HTERT RPE-1 (cell line): Measurements from ENCODE around the gene RPRD1B.

Experiments
- in situ Hi-C: fragments of 300-500 bp; cut with MboI; formaldehyde crosslinking; loops from 4 replicates; pipeline ENCODE4 v1.14.3; 2020; ENCODE audit warnings: low sequenced_read_pairs

Gene RPRD1B

DNA sequence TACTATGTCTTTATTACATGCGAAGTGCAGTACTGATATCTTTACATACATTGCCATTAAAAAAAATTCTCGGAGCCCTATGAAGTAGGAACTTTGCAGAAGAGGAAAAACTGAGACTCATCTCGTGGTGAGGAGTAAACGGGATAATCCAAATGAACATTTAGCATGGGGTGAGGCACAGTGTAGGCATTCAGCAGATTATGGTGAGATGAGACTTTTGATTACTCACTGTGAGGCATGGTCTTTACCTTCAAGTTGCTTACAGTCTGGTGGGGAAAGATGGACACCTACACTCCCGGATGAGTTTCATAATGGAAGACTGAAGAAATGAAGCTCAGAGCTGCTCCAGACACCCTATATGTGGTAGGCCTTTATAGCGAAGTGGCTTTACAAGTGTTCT lies 1.4 kb downstream of the RPRD1B start:
- in situ Hi-C loops: no loop called here

DNA sequence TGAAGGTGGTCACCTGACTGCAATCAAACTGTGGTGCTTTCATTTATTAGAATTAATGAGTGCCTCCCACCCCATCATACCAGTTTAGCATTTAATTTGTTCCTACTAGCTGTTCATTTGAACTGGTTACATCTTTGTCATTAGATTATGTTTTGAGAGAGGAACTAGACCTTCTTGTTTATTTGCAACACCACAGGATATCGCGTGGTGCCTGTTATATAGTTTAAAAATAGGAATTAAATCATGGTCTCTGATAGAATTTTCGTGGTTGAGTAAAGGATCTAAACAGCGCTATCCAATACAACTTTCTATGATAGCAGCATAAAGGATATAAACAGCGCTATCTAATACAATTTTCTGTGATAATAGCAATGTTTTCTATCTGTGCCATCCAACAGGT lies 2.8 kb downstream of the RPRD1B start:
- in situ Hi-C loops: no loop called here

DNA sequence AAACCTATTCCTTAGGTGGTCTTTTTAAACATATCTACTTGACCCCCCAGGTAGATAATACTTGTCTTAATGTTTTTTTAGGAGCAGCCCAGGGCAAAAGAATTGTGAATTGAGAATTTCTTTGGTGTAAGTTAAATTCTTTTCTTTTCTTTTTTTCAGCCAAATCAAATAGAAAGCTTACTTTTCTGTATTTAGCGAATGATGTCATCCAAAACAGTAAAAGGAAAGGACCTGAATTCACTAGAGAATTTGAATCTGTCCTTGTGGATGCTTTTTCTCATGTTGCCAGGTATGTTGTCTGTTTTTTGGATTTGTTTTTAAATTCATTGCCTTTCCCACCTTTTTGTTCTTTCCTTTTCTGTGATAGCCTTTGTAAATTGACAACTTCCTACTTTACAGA lies 6.7 kb downstream of the RPRD1B start:
- in situ Hi-C loops: no loop called here

DNA sequence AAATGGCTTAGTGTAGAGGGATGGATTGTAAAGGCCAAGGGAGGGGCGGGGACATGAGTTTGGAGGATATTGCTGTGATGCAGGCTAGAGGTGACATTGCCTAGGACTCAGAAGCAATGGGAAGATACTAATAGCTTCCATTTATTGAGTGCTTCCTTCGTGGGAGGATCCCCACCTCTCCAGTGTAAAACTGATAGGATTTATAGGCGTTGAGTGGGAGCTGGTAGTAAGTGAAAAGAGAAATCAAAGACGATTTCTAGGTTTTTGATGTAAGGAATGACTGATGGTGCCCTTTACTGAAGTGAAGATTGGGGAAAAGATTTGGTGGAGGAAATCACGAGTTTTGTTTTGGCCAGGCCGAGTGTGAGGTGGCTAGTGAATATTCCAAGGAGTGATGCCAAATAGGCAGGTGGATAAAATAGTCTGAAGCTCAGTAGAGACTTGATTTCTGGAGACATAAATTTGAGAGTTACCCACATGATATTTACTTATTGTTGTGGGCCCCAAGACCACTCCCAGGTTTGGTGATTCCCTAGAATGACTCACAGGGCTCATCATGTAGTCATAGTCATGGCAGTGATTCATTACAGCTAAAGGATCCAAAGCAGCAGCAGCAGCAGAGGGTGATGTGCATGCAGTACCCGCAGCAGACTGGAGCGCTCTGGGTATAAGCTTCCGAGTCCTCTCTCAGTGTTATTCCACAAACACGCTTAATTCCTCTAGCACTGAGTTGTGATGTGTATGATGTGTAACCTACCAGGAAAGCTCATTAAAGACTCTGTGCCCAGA lies 10.2 kb downstream of the RPRD1B start:
- in situ Hi-C loops: no loop called here

- in situ Hi-C loops: no loop called here
Measured at GRCh38 chr20:38044685-38045084, 11.1 kb downstream of the RPRD1B start.

GRCh38 chr20:38046572-38046971 lies 13.0 kb downstream of the RPRD1B start:
- in situ Hi-C loops: no loop called here

- in situ Hi-C loops: no loop called here
Measured at GRCh38 chr20:38049800-38050199, 16.3 kb downstream of the RPRD1B start.

DNA sequence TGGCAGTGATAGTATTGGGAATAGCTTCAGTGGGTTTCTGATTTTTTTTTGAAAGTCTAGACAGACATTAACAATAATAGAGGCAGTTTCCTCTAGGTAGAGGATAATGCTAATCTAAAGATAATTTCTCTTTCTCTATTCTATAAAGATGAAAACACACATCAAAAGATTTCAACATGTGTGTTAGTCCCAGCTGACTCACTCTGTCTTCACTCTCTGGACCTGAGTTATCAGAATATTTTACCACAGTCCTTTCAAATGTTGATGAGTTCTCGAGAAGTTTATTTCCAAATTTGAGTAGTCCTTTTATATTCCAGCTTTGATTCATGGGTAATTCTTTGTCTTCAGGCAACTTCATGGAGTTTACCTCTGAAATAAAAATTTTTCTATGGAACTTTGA lies 17.1 kb downstream of the RPRD1B start:
- in situ Hi-C loops: no loop called here

DNA sequence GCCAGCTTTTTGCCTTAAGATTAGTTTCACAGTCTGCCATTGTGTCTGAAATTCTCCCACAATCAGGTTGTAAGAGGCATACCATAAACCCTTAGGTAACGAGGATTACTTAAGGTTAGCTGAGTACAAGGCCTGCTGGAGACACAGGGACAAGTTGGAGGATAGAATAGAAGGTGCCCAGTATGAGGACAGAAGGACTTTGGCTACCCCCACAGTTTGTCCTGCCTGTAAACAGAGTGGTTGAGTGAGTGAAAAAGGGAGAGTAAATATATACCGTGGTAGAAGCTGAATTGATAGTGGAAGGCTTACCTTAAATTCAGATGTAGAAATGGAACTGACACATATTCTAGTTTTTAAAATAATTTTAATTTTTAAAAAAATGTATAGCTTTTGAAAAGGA lies 19.3 kb downstream of the RPRD1B start:
- in situ Hi-C loops: no loop called here

DNA sequence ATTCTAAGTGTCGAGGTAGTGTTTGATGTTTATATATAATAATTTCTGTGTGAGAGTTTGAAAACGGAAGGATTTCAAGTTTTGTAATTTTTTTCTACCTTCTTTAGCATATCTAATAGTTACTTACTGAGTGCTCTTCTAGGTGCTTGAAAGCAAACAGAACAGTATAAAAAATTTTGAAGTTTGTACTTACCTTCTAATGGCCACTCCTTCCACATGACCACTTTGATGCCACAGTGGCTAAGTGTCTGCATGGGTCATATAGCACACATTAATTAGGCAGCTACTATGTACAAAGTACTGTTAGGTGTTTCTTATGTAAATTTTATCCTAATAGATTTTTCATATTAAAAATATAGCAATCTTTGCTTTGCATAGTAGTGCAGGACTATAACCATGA lies 21.1 kb downstream of the RPRD1B start:
- in situ Hi-C loops: no loop called here

DNA sequence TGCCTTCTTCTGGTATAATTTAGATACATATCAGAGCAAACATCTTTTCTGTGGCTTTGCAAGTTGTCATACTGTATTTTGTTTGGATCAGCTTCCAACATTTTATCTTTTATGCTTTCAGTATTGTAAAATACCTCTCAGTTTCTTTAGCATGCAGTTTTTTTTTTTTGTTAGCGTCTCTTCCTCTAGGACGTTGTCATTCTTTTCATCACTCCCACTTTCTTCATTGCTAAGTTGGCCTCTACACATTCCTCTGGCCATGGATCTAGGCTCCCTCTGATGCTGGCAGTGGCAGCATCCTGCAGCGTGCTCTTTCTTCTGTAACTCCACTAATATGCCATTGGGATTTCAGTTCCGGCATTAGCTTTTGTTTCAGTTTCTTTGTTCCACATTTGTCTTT lies 21.7 kb downstream of the RPRD1B start:
- in situ Hi-C loops: no loop called here

DNA sequence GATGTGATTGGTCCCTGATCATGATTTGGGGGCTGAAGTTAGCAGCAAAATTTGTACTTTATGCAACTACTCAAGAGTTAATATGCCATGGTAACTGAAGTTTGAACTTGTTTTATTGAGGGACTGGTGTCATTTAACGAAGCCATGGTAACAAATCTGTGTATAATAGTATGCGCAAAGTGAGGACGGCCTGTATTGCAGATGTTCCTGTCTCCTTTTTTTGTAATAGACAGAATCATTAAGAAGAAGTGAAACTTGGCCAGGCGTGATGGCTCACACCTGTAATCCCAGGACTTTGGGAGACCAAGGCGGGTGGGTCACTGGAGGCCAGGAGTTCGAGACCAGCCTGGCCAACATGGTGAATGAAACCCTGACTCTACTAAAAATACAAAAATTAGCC lies 22.3 kb downstream of the RPRD1B start:
- in situ Hi-C loops: no loop called here

- in situ Hi-C loops: no loop called here
Measured at GRCh38 chr20:38057351-38057972, 23.9 kb downstream of the RPRD1B start.

DNA sequence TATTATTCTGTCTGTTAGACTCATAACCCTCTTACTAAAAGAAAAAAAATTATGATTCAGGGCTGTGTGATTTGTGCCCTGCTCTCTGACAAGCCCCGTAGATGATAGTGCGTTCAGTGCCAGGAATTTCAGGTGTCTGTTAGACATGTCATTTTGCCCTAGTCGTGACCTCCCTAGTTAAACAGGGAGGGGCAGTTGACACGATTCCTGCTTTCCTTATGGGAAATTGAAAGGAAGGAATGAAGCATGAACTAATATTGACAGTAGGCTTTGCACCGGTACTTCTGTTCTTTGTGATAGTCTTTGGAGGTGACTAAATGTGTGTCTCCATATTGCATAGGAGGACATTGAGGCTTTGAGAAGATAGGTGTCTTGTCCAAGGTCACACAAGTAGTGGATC lies 26.3 kb downstream of the RPRD1B start:
- in situ Hi-C loops: no loop called here

DNA sequence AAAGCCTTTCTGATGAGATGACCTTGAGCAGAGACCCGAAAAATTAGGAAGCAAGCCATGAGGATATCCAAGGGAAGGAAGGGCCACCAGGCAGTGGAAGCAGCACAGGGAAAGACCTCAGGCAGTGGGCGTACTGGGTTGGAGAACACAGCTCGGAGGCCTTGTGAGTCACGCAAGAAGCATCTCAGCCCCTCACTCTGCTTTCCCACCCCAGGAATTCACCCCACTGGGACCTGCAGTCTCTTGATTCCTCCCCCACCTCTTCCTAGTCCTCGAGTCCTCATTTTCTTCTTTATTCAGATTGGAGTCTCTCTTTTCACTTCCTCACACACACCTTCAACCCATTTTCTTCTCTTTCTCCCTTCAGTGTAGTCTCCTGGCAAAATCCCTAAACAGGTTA lies 27.0 kb downstream of the RPRD1B start:
- in situ Hi-C loops: no loop called here

DNA sequence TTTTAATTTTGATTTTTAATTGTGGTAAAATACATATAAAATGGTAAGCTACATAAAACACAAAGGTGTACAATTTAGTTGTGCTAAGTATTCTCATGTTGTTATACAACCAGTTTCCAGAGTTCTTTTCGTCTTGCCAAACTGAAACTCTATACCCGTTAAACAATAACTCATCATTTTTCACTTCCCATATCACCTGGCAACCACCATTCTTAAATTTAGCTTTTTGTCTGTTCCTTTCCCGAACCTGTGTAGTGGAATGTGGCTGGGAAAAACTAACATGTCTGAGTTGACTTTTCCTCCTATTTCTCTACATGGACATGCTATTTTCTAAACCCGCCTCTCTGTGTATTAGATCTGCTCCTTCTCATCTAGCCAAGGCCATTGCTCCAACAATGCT lies 27.6 kb downstream of the RPRD1B start:
- in situ Hi-C loops: no loop called here

- in situ Hi-C loops: no loop called here
Measured at GRCh38 chr20:38062890-38063289, 29.3 kb downstream of the RPRD1B start.

GRCh38 chr20:38063911-38064530 lies 30.5 kb downstream of the RPRD1B start:
- in situ Hi-C loops: no loop called here

DNA sequence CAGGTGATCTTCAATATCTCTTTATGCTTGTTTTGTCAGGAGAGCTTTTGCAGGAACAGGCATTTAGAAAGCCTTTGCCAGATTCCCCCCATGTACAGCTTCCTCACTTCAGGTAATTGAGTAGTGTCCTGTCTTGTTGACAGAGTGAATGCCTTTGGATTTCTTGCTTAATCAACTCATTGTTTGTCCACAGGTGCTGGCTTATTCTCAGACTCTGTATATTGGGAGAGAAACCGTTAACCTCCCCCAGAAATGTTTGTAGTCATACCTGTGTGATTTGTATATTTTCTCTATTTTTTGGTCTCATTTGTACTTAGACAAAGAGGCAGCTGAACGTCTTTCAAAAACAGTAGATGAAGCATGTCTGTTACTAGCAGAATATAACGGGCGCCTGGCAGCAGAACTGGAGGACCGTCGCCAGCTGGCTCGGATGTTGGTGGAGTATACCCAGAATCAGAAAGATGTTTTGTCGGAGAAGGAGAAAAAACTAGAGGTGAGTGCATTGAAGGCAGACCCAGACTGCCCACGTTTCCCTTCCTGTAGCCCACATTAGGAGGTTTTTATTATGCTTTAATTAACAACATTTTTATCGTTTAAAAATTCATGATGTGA lies 32.3 kb downstream of the RPRD1B start:
- in situ Hi-C loops: no loop called here

GRCh38 chr20:38066969-38067716 lies 33.6 kb downstream of the RPRD1B start:
- in situ Hi-C loops: no loop called here

GRCh38 chr20:38067717-38068365 lies 34.3 kb downstream of the RPRD1B start:
- in situ Hi-C loops: no loop called here
